Measurements from ENCODE around the gene MACO1. TPM values are rescaled to one million over a fixed set of nuclear protein-coding genes. Genes with fewer than 3 reads are reported as not detected.

The MACO1 gene
- total and polyA plus RNA-seq, 2 of the 8 experiments (the other 6 are each of a cell fraction or from before 2014, with no cell fraction given) = 3.5 to 15.1 TPM

- Histone ChIP-seq H2BK15ac (ENCODE audit: low read length) (no peak overlapping the region), H3K4me1 (replicated peaks in 1 of 4; ENCODE audit: control insufficient read depth in 3 of 4, insufficient read depth in 4 of 4, low read length in 3 of 4) (0 out of 7 replicates have a peak, but pooled peaks cover 0 to 3% (median 0%) of the 10 kb centered on the region in 4 experiments), H3K27me3 (replicated peaks in 1 of 4; ENCODE audit: control insufficient read depth in 3 of 4, extremely low read depth in 1 of 4, insufficient read depth in 3 of 4, low read length in 3 of 4) (no peaks in the 10 kb centered on the region; a peak in 2 of 7 replicates), H2BK20ac (ENCODE audit: low read length) (no peak overlapping the region), H3K23me2 (ENCODE audit: low read depth, low read length) (peaks cover 3% of the 10 kb centered on the region; the same call in 1 of the 2 replicates), H3K56ac (replicated peaks; ENCODE audit: insufficient read length, low read depth, low read length) (no peak overlapping the region), H3K79me2 (ENCODE audit: control insufficient read depth in 1 of 2, insufficient read depth in 2 of 2, low read length in 2 of 2) (peaks cover 0 to 22% of the 10 kb centered on the region in 2 experiments; a peak in 2 of 4 replicates), H2AK5ac (ENCODE audit: low read depth, low read length) (no peak overlapping the region), H4K5ac (ENCODE audit: insufficient read length, low read depth, low read length) (no peak overlapping the region), H3K79me1 (ENCODE audit: low read depth, low read length) (no peaks in the 10 kb centered on the region), H3K23ac (ENCODE audit: insufficient read length) (no peak overlapping the region), H3K4ac (replicated peaks; ENCODE audit: insufficient read length, low read depth, low read length) (no peak overlapping the region), H2BK12ac (ENCODE audit: low read depth, low read length) (no peak overlapping the region), H3K36me3 (ENCODE audit: control insufficient read depth in 2 of 4, insufficient read depth in 4 of 4, low read length in 3 of 4) (no peaks in the 10 kb centered on the region), H4K20me1 (replicated peaks in 1 of 2; ENCODE audit: control insufficient read depth in 1 of 2, insufficient read depth in 2 of 2, low read length in 2 of 2) (peaks cover 0 to 1% of the 10 kb centered on the region in 2 experiments), H3K4me3 (ENCODE audit: extremely low read depth in 1 of 4, insufficient read depth in 2 of 4, low read depth in 3 of 4, low read length in 4 of 4) (no peak overlapping the region), H3K14ac (ENCODE audit: insufficient read length) (no peak overlapping the region), H2BK120ac (replicated peaks; ENCODE audit: low read depth, low read length) (no peak overlapping the region), H3K18ac (ENCODE audit: extremely low read depth, low read length) (no peak overlapping the region), H2AFZ (ENCODE audit: low read length) (no peak overlapping the region), H4K8ac (ENCODE audit: extremely low read depth, insufficient read depth, low read length) (no peak overlapping the region), H3K4me2 (ENCODE audit: insufficient read depth in 1 of 2, low read depth in 2 of 2, low read length in 2 of 2) (no peak overlapping the region; a peak in 1 of 4 replicates), H4K91ac (replicated peaks; ENCODE audit: insufficient read length, low read length) (no peak overlapping the region), H3K9me3 (ENCODE audit: insufficient read depth in 2 of 2, low read depth in 1 of 2, low read length in 1 of 2) (no peaks in the 10 kb centered on the region), H3K9ac (replicated peaks in 1 of 4; ENCODE audit: extremely low read depth in 1 of 4, low read depth in 3 of 4, low read length in 3 of 4) (no peak overlapping the region), H2BK5ac (ENCODE audit: low read depth, low read length) (no peak overlapping the region), H3K27ac (ENCODE audit: low read depth, low read length) (no peak overlapping the region)
- TF ChIP-seq TEAD4 (IDR thresholded peaks at IDR 0.05; ENCODE audit: low read depth, low read length) (no peak), SP4 (IDR thresholded peaks at IDR 0.05; ENCODE audit: low read length) (no peak), MAX (IDR thresholded peaks at IDR 0.05) (no peak), JUN (IDR thresholded peaks at IDR 0.05; ENCODE audit: low read depth, low read length) (no peak)
- FAIRE-seq (no peak), DNase-seq (ENCODE audit: low read depth in 1 of 2, low spot score in 2 of 2) (no peak)
- 85% methylated on average over 7 of the region's 7 CpGs; no CpG with 5 or more reads in 1 of the 2 experiments for WGBS, 2 experiments (ENCODE audit: extremely low coverage in 1 of 2, insufficient coverage in 1 of 2, insufficient read length in 1 of 2, insufficient replicate concordance in 2 of 2, low coverage in 1 of 2, low lambda C conversion rate in 2 of 2, missing lambda C conversion rate in 1 of 2)
- ChIA-PET POLR2A (ENCODE audit: partially characterized antibody) (no interaction called here), CTCF (ENCODE audit: partially characterized antibody) (interaction anchor here (0.7 to 2.1 kb wide), 4 partner anchors 53 to 181 kb away, joined by 4 to 5 read pairs (median 4); no protein-coding TSS in a partner anchor)
Observed at GRCh38 chr1:25428475-25429166, 2.1 kb upstream of the MACO1 start.
